Forelimb muscle (tissue), 1 donor: ENCODE measurements around the gene COQ4. TPM values are rescaled to one million over a fixed set of nuclear protein-coding genes. Genes with fewer than 3 reads are reported as not detected.

Experiments used
- DNase-seq: peaks from one replicate; pipeline ENCODE4 v3.0.0-alpha.2; 2013; ENCODE audit warnings: low read depth
- polyA plus RNA-seq: library from polyadenylated mRNA; unstranded; fragments of 120-200 nt; gene quantifications from one replicate; pipeline ENCODE4 v1.2.1, GENCODE V29; 2013; ENCODE audit not compliant: insufficient read length

The COQ4 gene
- polyA plus RNA-seq, 1 donor = 31.6 TPM

DNA sequence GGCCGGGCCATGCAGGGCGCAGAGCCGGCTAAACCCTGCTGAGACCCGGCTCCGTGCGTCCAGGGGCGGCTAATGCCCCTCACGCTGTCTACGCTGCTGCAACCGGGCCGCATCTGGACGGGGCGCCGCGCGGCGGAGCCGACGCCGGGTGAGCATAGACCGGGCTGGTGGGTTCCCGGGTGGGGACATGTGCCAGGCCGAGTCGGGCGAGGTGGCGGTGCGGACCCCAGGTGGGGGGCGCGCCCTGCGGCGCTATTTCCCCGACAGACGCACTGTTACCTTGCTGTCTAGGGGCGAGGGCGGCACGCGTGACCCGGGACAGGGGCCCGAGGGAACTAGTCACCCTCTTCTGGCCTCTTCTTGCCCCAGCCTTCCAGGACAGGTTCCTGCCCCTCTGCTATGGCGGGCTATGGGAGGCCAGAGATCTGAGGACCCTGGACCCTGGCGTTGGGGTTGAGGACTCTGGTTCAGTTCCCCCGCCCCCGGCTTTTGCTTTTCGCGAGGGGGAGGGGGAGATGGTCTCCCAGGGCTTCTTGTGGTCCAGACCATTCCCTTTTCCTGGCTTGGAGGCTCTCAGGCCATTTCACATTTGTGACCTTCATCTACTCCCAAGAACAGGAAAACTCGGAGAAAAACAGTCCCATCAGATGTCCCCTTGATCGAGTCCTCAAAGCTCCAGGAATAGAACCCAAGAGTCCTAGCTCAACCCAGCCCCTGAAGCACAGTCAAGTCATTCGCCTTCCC, 18.2 kb downstream of the COQ4 start:
- DNase-seq = no peak

- no peak for DNase-seq
These were observed 18.8 kb downstream of the COQ4 start for GRCh38 chr9:128341435-128341849.

- DNase-seq = no peak
These were observed 20.5 kb downstream of the COQ4 start for GRCh38 chr9:128342971-128343680.

GRCh38 chr9:128343855-128344254, 21.2 kb downstream of the COQ4 start:
- DNase-seq = no peak

DNA sequence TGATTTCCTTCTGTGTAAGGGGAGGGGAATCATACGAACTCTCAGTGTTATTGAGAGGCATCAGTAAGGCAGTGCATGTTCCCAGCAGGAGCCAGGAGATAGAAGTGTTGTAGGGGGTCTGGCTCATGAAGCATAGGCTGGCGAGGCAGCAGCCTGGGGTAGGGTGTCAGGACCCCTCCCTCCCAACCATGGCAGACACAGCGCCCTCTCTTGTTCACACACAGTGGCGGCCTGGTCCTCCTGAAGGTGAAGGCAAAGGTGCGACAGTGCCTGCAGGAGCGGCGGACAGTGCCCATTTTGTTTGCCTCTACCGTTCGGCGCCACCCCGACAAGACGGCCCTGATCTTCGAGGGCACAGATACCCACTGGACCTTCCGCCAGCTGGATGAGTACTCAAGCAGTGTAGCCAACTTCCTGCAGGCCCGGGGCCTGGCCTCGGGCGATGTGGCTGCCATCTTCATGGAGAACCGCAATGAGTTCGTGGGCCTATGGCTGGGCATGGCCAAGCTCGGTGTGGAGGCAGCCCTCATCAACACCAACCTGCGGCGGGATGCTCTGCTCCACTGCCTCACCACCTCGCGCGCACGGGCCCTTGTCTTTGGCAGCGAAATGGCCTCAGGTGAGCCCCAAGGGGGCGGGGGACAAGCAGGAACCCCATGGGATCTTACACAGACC, 22.4 kb downstream of the COQ4 start:
- DNase-seq = no peak

DNA sequence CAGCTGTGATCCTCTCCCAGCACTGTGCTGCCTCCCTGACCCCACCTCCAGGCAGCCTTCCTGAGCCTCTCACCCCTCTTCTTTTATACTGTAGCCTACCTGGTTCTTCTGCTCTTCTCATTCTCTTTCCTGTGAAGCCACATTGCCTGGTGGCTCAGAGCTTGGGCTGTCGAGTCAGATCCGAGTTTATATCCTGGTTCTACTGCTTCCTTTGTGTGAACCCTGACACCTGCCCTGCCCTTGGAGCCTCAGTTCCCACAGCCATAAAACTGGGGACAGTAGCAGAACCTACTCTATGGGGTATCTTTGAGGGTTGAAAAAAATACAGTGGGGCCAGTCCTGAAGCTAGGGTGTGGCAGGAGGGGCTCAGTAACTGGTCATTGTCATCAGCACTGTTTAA, 26.5 kb downstream of the COQ4 start:
- DNase-seq = no peak

- DNase-seq = no peak
These were observed 27.1 kb downstream of the COQ4 start for GRCh38 chr9:128349772-128350171.

- no peak for DNase-seq
These were observed 32.8 kb downstream of the COQ4 start for GRCh38 chr9:128355451-128355850.

- no peak for DNase-seq
These were observed 35.5 kb downstream of the COQ4 start for GRCh38 chr9:128358090-128358489.

- DNase-seq = no peak
These were observed 36.2 kb downstream of the COQ4 start for GRCh38 chr9:128358861-128359260.

GRCh38 chr9:128360826-128361225, 38.2 kb downstream of the COQ4 start:
- no peak for DNase-seq

DNA sequence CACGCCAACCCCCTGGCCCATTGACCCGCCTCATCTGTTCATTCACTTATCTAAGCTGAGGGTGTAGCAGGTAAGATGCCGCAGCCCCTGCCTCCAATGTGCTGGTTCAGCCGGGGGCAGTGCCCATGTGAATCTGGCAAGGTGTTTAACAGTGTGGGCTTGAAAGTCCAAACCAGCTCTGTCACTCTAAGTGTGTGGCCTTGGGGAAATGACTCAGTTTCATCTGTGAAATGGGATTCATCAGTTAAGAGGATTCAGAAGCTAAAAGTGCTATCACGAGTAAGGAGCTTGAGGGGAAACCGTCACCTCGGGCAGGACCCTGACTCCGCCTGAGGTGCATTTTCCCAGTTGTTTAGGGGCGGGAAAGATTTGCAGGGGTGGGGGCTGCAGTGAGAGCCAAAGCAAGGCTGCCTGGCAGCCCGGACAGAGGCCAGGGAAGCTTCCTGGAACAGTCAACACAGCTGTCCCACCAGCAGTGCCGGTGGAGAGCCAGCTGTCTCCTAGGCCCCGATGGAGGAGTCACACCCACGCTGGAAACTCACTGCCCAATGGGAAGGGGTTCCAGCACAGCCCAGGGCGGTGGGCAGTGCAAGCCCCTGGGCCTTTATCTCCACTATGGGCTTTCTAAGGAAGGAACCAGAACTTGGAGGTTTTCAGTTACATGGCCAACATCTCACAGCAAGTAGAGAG, 38.8 kb downstream of the COQ4 start:
- no peak for DNase-seq

DNA sequence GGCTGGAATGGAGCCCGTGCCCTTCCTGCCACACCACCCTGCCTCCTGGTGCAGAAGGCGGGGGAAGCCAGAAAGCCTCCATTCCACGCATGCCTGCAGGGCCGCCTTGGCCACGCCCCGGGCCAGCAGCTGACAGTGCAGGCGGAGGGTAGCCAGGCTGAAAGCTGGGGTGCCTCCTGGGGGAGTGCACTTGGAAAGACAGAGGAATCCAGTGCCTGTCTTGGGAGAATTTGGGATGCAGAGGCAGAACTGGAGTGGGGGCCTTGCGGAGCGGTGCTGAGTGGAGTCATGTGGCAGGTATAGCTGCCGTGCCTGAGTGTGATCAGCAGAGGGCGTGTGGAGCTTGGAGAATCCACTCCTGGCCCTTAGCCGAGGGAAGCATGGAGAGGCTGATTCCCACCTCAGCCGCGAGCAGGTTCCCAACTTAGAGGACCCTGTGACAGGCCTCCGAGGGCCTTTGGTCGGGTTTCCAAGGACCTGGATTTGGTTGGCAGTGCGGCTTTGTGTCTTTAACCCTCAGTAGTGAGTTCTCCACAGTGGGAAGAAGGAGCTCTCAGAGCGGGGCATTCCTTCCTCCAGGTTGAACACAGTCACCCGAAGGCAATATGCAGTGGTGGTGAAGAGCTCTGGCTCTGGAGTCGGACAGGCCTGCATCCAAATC, 39.5 kb downstream of the COQ4 start:
- peak; percentile 75 for DNase-seq

DNA sequence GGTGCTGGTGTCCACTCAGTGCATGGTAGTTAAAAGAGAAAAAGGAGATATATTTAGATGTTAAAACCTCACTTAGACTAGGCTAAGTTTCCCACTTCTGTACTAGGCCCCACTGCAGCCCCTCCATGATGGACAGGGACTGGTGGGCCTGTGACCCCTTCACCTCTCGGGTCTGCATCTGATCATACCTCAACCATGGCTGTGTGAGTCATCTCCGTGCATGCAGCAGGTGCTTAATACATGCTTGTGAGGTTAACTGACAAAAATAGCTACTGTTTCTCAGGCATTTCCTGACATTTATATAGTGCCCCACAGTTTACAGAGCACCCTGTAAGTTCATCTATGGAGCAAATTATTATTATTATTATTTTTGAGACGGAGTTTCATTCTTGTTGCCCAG, 40.1 kb downstream of the COQ4 start:
- DNase-seq = no peak

DNA sequence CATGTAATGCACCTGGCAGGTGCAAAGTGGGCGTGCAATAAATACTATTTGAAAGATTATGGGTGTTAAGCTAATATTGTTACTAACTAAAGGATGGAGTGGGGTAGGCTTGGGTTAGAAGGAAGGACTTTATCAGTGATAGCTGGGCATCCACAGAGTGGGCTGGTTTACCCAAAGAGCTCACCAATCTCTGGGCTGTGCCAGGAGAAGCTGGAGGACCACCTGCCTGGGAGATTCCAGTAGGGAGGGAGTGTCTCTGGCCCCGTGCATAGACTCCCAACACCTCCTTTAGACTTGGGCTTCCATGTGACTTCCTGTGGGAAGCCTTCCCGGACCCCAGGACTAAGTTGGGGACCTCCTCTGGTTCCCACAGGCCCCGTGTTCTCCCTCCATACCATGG, 42.9 kb downstream of the COQ4 start:
- DNase-seq = no peak

- DNase-seq = no peak
These were observed 46.5 kb downstream of the COQ4 start for GRCh38 chr9:128369024-128369706.

GRCh38 chr9:128370367-128370751, 47.7 kb downstream of the COQ4 start:
- DNase-seq = no peak

DNA sequence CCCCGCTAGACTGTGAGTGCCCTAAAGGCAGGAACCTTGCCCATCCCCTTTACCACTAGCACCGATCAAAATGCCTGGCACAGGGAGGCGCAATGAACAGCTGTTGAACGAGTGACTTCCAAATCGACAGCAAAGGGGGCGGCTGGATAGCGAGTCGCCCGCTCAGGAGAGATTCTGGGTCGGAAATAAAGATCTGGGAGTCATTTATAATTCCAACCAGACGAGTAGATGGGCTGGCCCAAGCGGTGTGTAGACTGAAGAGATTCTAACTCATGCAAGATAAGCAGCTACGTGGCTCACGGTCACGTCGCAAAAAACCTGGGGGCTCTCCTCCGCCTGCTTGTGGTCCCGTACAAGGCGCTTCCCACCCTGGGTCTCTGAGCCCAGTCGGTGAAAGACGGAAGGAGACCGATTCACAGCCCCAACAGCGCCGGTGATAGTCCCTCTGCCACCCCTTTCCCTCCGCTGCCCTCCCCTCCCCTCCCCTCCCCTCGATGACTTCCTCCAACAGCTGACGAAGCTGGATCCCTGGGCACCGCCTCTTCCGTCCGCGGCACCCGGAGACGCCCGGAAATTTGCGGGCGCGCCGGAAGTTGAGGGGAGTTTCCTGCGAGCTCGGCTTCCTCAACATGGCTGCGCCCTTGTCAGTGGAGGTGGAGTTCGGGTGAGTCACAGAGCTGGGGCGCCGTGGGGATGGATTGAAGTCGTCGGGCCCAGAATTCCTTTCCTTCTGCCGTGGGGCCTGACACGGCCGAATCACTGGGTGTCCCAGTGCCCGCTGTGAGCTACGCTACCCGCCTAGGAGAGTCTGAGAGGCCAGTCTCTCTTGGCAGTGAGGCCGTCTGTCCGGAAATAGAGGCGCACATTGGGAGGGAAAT, 48.4 kb downstream of the COQ4 start, which contains the start of gene URM1:
Gene URM1, plus strand, starts transcription at position 623 of the 878 bp plus-strand sequence. Its CDS starts 7 bp downstream, at position 630.
- peak; percentile 89 for DNase-seq

- no peak for DNase-seq
These were observed 49.0 kb downstream of the COQ4 start for GRCh38 chr9:128371630-128372117.

DNA sequence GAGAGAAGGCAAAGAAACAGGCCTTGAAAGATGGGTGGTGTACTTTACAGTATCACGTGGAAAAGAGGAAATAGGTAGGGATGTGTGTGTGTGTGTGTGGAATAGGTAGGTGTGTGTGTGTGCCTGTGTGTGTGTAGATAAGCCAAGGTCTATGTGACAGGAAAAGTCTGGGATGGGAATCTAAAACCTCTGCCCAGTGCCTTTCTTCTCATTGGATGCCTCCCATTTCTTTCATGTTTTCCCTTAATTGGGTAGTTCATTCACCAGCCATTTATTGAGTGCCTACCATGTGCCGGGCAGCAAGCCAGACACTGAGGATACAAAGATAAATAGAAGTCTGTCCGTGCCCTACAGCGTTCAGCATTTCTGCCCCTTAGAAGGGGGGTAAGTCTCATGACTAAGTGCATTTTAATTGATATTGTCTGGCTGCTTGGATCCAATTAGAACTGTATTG, 49.6 kb downstream of the COQ4 start:
- DNase-seq = no peak
